Measurements from ENCODE around the gene MLIP.

DNA sequence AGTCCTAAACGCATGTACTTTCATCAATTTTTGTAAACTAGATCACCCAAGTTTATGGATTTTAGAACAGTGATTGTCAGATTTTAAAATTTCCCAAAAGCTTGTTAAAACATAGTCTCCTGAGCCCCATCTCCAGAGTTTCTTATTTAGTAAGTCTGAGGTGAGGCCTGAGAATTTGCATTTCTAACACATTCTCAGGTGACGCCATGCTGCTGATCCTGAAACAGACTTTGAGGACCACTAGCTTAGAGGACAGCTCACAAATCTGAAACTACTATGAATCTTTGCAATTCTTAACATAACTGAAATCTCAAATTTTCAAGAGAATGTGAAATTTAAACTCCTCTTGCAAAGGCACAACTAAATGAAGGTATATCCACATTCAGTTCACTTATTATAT lies 37.8 kb upstream of the MLIP start:
- TF ChIP-seq, protein P1, sequence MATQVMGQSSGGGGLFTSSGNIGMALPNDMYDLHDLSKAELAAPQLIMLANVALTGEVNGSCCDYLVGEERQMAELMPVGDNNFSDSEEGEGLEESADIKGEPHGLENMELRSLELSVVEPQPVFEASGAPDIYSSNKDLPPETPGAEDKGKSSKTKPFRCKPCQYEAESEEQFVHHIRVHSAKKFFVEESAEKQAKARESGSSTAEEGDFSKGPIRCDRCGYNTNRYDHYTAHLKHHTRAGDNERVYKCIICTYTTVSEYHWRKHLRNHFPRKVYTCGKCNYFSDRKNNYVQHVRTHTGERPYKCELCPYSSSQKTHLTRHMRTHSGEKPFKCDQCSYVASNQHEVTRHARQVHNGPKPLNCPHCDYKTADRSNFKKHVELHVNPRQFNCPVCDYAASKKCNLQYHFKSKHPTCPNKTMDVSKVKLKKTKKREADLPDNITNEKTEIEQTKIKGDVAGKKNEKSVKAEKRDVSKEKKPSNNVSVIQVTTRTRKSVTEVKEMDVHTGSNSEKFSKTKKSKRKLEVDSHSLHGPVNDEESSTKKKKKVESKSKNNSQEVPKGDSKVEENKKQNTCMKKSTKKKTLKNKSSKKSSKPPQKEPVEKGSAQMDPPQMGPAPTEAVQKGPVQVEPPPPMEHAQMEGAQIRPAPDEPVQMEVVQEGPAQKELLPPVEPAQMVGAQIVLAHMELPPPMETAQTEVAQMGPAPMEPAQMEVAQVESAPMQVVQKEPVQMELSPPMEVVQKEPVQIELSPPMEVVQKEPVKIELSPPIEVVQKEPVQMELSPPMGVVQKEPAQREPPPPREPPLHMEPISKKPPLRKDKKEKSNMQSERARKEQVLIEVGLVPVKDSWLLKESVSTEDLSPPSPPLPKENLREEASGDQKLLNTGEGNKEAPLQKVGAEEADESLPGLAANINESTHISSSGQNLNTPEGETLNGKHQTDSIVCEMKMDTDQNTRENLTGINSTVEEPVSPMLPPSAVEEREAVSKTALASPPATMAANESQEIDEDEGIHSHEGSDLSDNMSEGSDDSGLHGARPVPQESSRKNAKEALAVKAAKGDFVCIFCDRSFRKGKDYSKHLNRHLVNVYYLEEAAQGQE (IDR thresholded peaks at IDR 0.05; ENCODE audit: insufficient read depth in 1 of 2, low read depth in 2 of 2, low read length in 1 of 2): no peak
- TF ChIP-seq, protein P2, sequence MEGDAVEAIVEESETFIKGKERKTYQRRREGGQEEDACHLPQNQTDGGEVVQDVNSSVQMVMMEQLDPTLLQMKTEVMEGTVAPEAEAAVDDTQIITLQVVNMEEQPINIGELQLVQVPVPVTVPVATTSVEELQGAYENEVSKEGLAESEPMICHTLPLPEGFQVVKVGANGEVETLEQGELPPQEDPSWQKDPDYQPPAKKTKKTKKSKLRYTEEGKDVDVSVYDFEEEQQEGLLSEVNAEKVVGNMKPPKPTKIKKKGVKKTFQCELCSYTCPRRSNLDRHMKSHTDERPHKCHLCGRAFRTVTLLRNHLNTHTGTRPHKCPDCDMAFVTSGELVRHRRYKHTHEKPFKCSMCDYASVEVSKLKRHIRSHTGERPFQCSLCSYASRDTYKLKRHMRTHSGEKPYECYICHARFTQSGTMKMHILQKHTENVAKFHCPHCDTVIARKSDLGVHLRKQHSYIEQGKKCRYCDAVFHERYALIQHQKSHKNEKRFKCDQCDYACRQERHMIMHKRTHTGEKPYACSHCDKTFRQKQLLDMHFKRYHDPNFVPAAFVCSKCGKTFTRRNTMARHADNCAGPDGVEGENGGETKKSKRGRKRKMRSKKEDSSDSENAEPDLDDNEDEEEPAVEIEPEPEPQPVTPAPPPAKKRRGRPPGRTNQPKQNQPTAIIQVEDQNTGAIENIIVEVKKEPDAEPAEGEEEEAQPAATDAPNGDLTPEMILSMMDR (IDR thresholded peaks at IDR 0.05): no peak
- TF ChIP-seq POLR2AphosphoS5 (IDR thresholded peaks at IDR 0.05; ENCODE audit: low read depth, low read length) (no peak), TCF7L2 (IDR thresholded peaks at IDR 0.05; ENCODE audit: low read depth, low read length) (no peak), SIN3A (IDR thresholded peaks at IDR 0.05; ENCODE audit: borderline replicate concordance, insufficient read depth, low read depth, low read length) (no peak)
